Uterus (tissue), 2 donors: ENCODE data around the gene DDT.
"Not testable (repeated sequence)": the region's sequence is repeated elsewhere in the genome, so short reads cannot be mapped to it uniquely, and the experiment has no call there.

ENCODE experiments used
- POLR2A ChIP-seq, 2 donors: fragments of 450-650 bp; IDR thresholded peaks; one replicate each; pipeline ENCODE4 v1.6.1; 2016; ENCODE audit warnings: antibody characterized with exemption in 2 of 2, mild to moderate bottlenecking in 1 of 2, moderate library complexity in 1 of 2
- TF ChIP-seq, protein P1 (sequence below), 4 experiments: fragments of 200-600 bp in 2 of 4; fragments of 450-650 bp in 2 of 4; sonication (generic) in 2 of 4; IDR thresholded peaks; one replicate each; pipeline ENCODE4 v1.5.1; 2016 to 2019; ENCODE audit warnings: antibody characterized with exemption in 4 of 4, mild to moderate bottlenecking in 2 of 4, moderate library complexity in 1 of 4

- not testable (repeated sequence) for TF ChIP-seq POLR2A (IDR thresholded peaks at IDR 0.05)
- TF ChIP-seq, protein P1, sequence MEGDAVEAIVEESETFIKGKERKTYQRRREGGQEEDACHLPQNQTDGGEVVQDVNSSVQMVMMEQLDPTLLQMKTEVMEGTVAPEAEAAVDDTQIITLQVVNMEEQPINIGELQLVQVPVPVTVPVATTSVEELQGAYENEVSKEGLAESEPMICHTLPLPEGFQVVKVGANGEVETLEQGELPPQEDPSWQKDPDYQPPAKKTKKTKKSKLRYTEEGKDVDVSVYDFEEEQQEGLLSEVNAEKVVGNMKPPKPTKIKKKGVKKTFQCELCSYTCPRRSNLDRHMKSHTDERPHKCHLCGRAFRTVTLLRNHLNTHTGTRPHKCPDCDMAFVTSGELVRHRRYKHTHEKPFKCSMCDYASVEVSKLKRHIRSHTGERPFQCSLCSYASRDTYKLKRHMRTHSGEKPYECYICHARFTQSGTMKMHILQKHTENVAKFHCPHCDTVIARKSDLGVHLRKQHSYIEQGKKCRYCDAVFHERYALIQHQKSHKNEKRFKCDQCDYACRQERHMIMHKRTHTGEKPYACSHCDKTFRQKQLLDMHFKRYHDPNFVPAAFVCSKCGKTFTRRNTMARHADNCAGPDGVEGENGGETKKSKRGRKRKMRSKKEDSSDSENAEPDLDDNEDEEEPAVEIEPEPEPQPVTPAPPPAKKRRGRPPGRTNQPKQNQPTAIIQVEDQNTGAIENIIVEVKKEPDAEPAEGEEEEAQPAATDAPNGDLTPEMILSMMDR (IDR thresholded peaks at IDR 0.05), result not testable (repeated sequence)
These were observed 7.7 kb downstream of the DDT start, which contains the start of gene DDTL for GRCh38 chr22:23966568-23966967.
